ENCODE results near the gene ULBP1.
"Not testable (repeated sequence)": the region's sequence is repeated elsewhere in the genome, so short reads cannot be mapped to it uniquely, and the experiment has no call there.

ULBP1 gene

GRCh38 chr6:149925253-149925973 is 38.3 kb upstream of the ULBP1 start:
- H3K4me3 ChIP-seq (replicated peaks; ENCODE audit: low read depth, low read length) = peak overlapping the region; percentile 45
- no peak for DNase-seq (ENCODE audit: extremely low read depth, low read depth)
- TF ChIP-seq CTCF (IDR thresholded peaks at IDR 0.05; ENCODE audit: low read depth, low read length, missing control alignments) = no peak

GRCh38 chr6:149925974-149926777 is 37.6 kb upstream of the ULBP1 start:
- H3K4me3 ChIP-seq (replicated peaks; ENCODE audit: low read depth, low read length) = peak overlapping the region; percentile 45
- DNase-seq (ENCODE audit: extremely low read depth, low read depth) = peak; percentile 54
- TF ChIP-seq CTCF (IDR thresholded peaks at IDR 0.05; ENCODE audit: low read depth, low read length, missing control alignments) = peak; percentile 89

- H3K4me3 ChIP-seq (replicated peaks; ENCODE audit: low read depth, low read length); DNase-seq (ENCODE audit: extremely low read depth, low read depth): not testable (repeated sequence)
Observed at GRCh38 chr6:149927025-149927424, 36.7 kb upstream of the ULBP1 start.

GRCh38 chr6:149929422-149929821 is 34.3 kb upstream of the ULBP1 start:
- TF ChIP-seq CTCF (IDR thresholded peaks at IDR 0.05; ENCODE audit: low read depth, low read length, missing control alignments) = peak; percentile 60
- DNase-seq (ENCODE audit: extremely low read depth, low read depth) = no peak
- H3K4me3 ChIP-seq (replicated peaks; ENCODE audit: low read depth, low read length) = no peak overlapping the region

- DNase-seq (ENCODE audit: extremely low read depth, low read depth) = no peak
- no peak for TF ChIP-seq CTCF (IDR thresholded peaks at IDR 0.05; ENCODE audit: low read depth, low read length, missing control alignments)
- no peak overlapping the region for H3K4me3 ChIP-seq (replicated peaks; ENCODE audit: low read depth, low read length)
Observed at GRCh38 chr6:149931501-149931900, 32.2 kb upstream of the ULBP1 start.

- DNase-seq (ENCODE audit: extremely low read depth, low read depth) = no peak
Observed at GRCh38 chr6:149933036-149933435, 30.7 kb upstream of the ULBP1 start.

More at GRCh38 chr6:149933036-149933435, 30.7 kb upstream of the ULBP1 start:
- H3K4me3 ChIP-seq (replicated peaks; ENCODE audit: low read depth, low read length) = no peak overlapping the region
- no peak for TF ChIP-seq CTCF (IDR thresholded peaks at IDR 0.05; ENCODE audit: low read depth, low read length, missing control alignments)

Data from HFF-Myc (cell line).